ENCODE results near the gene IL23A. TPM values are rescaled to one million over a fixed set of nuclear protein-coding genes. Genes with fewer than 3 reads are reported as not detected.

IL23A gene
- total and polyA plus RNA-seq, 2 of the 13 experiments (the other 11 are each of a cell fraction or from before 2014, with no cell fraction given): 0.33 to 0.35 TPM

GRCh38 chr12:56315622-56316473 lies 22.8 kb upstream of the IL23A start, which contains the start of gene CNPY2 (continued):
- TF ChIP-seq, protein P1, sequence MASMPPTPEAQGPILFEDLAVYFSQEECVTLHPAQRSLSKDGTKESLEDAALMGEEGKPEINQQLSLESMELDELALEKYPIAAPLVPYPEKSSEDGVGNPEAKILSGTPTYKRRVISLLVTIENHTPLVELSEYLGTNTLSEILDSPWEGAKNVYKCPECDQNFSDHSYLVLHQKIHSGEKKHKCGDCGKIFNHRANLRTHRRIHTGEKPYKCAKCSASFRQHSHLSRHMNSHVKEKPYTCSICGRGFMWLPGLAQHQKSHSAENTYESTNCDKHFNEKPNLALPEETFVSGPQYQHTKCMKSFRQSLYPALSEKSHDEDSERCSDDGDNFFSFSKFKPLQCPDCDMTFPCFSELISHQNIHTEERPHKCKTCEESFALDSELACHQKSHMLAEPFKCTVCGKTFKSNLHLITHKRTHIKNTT (CRISPR knock-in tag; IDR thresholded peaks at IDR 0.05): peak; percentile 81; the same call in 1 of the 2 replicates
- TF ChIP-seq ZNF768 (CRISPR knock-in tag; IDR thresholded peaks at IDR 0.05) (no peak; the same call in 1 of the 2 replicates), IRX3 (CRISPR knock-in tag; IDR thresholded peaks at IDR 0.05; ENCODE audit: borderline replicate concordance, low read depth) (peak; percentile 35; the same call in 1 of the 2 replicates), TFAP4 (IDR thresholded peaks at IDR 0.05; ENCODE audit: borderline replicate concordance, low read depth) (peak; percentile 78), MAFK (conservative IDR thresholded peaks at IDR 0.05 in 1 of 2, IDR thresholded peaks at IDR 0.05 in 1 of 2; ENCODE audit: low read length in 2 of 2) (no peak), SMAD3 (CRISPR knock-in tag; IDR thresholded peaks at IDR 0.05) (no peak), KIAA2018 (CRISPR knock-in tag; IDR thresholded peaks at IDR 0.05; ENCODE audit: borderline replicate concordance) (no peak), HBP1 (CRISPR knock-in tag; IDR thresholded peaks at IDR 0.05; ENCODE audit: low read depth) (peak; percentile 33; the same call in 1 of the 2 replicates), ZBTB38 (CRISPR knock-in tag; IDR thresholded peaks at IDR 0.05) (no peak; the same call in 1 of the 2 replicates), ZFP41 (CRISPR knock-in tag; IDR thresholded peaks at IDR 0.05; ENCODE audit: borderline replicate concordance) (no peak)
- TF ChIP-seq, protein P2, sequence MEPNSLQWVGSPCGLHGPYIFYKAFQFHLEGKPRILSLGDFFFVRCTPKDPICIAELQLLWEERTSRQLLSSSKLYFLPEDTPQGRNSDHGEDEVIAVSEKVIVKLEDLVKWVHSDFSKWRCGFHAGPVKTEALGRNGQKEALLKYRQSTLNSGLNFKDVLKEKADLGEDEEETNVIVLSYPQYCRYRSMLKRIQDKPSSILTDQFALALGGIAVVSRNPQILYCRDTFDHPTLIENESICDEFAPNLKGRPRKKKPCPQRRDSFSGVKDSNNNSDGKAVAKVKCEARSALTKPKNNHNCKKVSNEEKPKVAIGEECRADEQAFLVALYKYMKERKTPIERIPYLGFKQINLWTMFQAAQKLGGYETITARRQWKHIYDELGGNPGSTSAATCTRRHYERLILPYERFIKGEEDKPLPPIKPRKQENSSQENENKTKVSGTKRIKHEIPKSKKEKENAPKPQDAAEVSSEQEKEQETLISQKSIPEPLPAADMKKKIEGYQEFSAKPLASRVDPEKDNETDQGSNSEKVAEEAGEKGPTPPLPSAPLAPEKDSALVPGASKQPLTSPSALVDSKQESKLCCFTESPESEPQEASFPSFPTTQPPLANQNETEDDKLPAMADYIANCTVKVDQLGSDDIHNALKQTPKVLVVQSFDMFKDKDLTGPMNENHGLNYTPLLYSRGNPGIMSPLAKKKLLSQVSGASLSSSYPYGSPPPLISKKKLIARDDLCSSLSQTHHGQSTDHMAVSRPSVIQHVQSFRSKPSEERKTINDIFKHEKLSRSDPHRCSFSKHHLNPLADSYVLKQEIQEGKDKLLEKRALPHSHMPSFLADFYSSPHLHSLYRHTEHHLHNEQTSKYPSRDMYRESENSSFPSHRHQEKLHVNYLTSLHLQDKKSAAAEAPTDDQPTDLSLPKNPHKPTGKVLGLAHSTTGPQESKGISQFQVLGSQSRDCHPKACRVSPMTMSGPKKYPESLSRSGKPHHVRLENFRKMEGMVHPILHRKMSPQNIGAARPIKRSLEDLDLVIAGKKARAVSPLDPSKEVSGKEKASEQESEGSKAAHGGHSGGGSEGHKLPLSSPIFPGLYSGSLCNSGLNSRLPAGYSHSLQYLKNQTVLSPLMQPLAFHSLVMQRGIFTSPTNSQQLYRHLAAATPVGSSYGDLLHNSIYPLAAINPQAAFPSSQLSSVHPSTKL (CRISPR knock-in tag; IDR thresholded peaks at IDR 0.05): peak; percentile 65; the same call in 1 of the 2 replicates

Measured in HepG2 (cell line).